ENCODE results near the gene ZBTB39.
"Not testable (repeated sequence)": the region's sequence is repeated elsewhere in the genome, so short reads cannot be mapped to it uniquely, and the experiment has no call there.

ZBTB39 gene

DNA sequence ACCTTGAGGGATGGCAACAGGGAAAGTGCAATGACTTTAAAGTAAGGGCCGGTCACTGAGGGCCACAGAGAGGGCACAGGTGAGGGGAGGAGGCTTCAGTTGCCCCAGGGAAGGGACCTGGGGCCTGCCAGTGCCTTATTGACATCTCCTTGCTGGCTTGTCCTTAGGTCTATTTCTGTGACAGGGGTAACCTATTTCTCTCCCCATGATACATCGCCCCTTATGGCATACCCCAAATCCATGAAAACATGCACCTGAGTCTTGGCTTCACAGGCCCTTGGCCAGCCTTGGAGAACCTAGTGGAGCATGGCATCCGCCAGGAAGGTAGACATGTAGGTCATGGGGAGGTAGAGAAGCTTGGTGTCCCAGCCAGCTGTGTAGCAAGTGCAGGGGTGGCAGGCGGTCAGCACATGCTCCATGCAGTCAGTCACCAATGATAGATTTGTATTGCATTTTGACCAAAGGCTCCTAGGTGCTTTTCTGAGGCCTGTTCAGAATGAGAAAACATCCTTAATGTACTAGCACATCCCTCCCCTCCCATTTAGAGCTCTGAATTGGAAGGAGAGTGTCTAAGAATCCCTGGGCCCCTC, 25.3 kb downstream of the ZBTB39 start:
- DNase-seq (ENCODE audit: low read depth) = no peak

GRCh38 chr12:56980268-56980667, 26.1 kb downstream of the ZBTB39 start:
- no peak for DNase-seq (ENCODE audit: low read depth)

DNA sequence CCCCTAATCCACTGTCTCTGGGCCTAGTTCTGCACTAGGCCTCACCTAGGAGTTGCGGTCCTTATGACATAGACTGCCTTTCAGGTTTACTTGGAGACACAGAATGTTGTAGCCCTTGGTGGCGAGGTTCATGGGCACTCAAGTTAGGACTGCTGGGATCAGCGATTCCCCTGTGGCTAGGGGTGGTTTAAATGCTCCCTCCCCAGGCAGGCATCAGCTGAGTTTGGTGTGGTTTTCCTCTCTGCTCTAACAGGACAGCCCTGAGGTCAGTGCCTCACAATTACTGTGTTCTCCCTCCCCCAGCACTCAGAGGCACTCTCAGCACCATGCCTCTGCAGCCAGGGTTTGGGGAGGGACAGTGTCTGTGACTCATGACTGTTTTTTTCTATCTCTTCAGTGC, 26.7 kb downstream of the ZBTB39 start:
- DNase-seq (ENCODE audit: low read depth) = no peak

GRCh38 chr12:56978397-56979138, 27.8 kb downstream of the ZBTB39 start:
- no peak for DNase-seq (ENCODE audit: low read depth)

- DNase-seq (ENCODE audit: low read depth) = not testable (repeated sequence)
Measured at GRCh38 chr12:56977361-56977760, 29.0 kb downstream of the ZBTB39 start.

DNA sequence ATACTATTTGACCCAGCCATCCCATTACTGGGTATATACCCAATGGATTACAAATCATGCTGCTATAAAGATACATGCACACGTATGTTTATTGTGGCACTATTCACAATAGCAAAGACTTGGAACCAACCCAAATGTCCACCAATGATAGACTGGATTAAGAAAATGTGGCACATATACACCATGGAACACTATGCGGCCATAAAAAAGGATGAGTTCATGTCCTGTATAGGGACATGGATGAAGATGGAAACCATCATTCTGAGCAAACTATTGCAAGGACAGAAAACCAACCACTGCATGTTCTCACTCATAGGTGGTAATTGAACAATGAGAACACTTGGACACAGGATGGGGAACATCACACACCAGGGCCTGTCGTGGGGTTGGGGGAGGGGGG, 32.1 kb downstream of the ZBTB39 start:
- not testable (repeated sequence) for DNase-seq (ENCODE audit: low read depth)

- DNase-seq (ENCODE audit: low read depth) = not testable (repeated sequence)
Measured at GRCh38 chr12:56968910-56969309, 37.4 kb downstream of the ZBTB39 start.

GRCh38 chr12:56965997-56966642, 40.2 kb downstream of the ZBTB39 start:
- not testable (repeated sequence) for DNase-seq (ENCODE audit: low read depth)

GRCh38 chr12:56965124-56965523, 41.2 kb downstream of the ZBTB39 start:
- not testable (repeated sequence) for DNase-seq (ENCODE audit: low read depth)

- DNase-seq (ENCODE audit: low read depth) = not testable (repeated sequence)
Measured at GRCh38 chr12:56963557-56963956, 42.8 kb downstream of the ZBTB39 start.

- DNase-seq (ENCODE audit: low read depth) = not testable (repeated sequence)
Measured at GRCh38 chr12:56962247-56962646, 44.1 kb downstream of the ZBTB39 start.

DNA sequence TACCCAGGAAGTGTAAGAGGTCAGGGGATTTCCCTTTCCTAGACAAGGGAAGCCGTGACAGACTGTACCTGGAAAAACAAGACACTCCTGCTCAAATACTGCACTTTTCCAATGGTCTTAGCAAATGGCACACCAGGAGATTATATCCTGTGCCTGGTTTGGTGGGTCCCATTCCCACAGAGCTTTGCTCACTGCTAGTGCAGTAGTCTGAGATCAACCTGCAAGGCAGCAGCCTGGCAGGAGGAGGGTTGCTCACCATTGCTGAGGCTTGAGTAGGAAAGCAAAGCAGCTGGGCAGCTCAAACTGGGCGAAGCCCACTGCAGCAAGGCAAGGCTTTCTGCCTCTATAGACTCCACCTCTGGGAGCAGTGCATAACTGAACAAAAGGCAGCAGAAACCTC, 47.9 kb downstream of the ZBTB39 start:
- no peak for DNase-seq (ENCODE audit: low read depth)

DNA sequence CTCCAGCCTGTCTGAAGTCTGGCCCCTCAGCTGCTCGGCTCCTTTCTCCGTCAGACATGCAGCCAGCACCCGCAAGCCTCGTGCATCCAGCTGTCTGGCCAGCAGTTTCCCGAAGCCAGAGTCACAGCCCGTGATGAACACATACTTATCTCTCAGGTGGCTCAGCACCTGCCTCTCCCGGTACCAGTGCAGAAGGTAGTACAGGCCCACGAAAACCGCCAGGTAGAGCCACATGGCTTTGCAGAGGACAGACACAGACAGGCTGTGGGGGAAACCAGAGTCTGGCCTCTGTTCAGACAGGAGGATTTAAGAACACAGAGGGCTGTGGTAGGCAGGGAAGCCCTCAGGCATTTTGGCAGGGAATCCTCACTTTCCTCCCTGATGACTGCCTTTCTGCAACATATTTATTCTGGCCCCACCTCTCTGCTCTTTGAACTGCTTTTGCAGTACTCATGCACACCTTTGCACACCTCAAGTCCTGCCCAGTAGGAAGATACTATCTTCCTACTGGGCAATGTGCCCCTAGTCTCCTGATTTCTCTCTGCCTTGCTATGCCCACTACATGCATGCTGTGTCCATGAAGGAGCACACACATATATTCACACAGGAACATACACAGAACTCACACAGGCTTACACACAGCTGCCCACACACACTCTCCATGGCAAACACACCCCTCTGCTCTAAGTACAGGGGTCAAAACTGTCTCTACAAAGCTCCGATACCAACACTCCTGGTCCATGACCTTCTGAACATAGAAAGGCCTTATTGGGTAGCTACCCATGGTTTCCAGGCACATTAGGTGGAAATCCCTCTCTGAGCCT, 48.9 kb downstream of the ZBTB39 start, which contains the start of gene RDH16:
TSS of gene RDH16 (minus strand) at position 380 of the 824 bp plus-strand sequence. CDS start at position 234, 146 bp downstream.
- no peak for DNase-seq (ENCODE audit: low read depth)

DNA sequence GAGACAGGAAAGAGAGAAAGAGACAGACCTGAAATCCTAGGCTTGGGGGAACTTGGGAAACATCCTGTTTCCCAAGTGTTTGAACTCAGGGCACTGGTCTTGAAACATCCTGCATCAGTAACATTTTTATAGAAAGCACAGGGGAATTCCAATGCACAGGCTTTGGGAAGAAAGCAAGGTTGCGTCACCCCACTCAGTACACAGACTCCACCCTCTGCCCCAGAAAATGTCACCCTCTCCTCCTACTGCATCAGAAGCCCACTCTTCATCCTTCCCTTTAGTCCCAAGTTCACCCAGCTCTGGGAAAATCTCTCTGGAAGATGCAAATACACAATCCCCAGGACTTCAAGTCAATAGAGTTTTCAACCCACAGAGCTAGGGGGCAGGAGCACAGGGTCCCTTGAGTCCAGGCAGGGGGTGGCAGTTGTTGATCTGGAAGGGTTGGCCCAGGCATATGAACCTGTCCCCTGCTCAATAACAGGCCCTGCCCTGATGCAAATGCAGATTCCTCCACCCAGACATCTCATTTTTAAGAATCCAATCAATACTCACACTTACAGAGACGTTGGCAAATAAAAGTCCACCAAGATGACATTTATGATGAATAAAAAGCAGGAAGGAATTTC, 50.6 kb downstream of the ZBTB39 start:
- no peak for DNase-seq (ENCODE audit: low read depth)

- no peak for DNase-seq (ENCODE audit: low read depth)
Measured at GRCh38 chr12:56954958-56955355, 51.4 kb downstream of the ZBTB39 start.

DNA sequence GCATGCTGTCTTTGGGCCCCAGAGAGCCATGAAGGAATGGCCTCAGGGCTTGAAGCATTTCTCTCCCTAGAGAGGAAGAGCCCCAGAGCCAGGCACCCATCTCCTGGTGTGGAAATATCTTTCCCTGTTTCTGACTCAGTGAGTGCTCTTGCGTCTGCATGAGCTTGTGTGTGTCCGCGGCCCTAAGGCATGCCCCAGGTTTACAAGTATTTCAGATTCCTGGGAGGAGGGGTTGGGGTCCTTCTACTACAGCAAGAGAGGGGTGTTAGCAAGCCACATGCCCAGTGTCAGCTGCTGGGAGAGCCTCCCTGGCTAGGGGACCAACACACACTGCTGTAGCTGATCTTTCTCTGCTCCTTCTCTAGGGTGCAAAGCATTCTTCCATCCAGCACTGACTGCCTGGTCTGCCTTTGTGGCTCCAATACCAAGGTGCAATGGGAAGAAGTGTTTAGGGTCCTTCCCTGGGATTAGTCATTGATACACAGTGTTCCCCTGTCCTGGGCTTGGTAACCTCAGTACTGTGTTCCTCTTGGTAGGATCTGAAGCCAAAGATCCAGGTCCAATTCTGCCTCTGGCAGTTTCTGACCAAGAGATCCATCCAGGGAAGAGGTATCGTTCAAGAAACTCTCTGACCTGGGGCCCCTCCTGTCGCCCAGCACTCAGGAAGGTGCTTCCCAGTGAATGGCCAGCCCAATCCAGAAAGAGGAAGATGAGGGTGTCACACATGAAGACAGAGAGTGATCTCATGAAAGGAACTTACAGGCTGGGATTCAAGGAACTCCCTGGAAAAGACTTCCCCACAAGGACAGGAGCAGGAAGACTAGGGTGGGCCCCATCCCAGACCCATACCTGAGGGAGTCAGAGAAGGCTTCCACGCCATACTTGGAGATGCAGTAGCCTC, 52.0 kb downstream of the ZBTB39 start:
- no peak for DNase-seq (ENCODE audit: low read depth)

DNA sequence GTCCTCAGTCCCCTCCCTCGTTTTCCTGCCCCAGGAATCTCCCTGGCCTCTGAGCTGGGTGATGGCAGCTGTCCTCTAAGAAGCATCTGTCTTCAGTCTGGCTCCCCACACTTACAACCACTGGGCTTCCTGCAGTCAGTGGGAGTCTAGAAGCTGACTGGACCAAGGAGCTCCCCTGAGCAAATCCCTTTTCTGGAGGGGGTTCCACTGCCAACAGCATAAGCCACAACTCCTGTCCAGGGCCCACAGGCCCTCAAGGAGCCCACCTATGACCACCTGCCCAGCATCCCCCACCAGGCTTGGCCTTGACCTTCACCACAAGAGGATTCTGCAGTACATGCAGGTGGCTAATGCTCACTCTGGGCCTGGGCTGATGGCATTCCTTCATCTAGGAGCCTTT, 53.0 kb downstream of the ZBTB39 start:
- no peak for DNase-seq (ENCODE audit: low read depth)

GRCh38 chr12:56951582-56952339, 54.6 kb downstream of the ZBTB39 start:
- no peak for DNase-seq (ENCODE audit: low read depth)

GRCh38 chr12:56948881-56949280, 57.5 kb downstream of the ZBTB39 start:
- no peak for DNase-seq (ENCODE audit: low read depth)
